ENCODE measurements around the gene ZNF483. TPM values are rescaled to one million over a fixed set of nuclear protein-coding genes. Genes with fewer than 3 reads are reported as not detected.

ZNF483 gene
- total RNA-seq, 2 donors from 2014 or later, result 20.9 to 21.0 TPM

DNA sequence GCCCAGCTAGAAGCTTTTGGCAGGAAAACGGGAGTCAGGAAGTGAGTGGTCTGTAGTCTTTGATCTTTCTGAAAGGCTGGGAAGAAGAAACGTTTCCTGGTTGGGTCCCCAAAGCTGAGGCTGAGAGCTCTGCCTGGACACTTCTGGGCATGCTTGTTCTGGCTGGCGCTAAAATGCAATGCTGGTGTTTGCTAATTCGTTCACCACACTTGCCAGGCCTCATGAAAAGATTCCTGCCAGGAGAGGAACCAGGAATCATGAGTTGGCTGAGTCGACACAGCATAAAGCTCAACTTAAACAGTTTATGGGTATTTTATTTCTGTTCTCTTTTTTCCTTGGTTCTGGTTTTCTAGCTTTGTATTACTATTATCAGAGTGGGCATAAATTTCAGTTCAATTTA, 85.2 kb downstream of the ZNF483 start:
- H3K27ac Mint-ChIP-seq, result no peak overlapping the region

DNA sequence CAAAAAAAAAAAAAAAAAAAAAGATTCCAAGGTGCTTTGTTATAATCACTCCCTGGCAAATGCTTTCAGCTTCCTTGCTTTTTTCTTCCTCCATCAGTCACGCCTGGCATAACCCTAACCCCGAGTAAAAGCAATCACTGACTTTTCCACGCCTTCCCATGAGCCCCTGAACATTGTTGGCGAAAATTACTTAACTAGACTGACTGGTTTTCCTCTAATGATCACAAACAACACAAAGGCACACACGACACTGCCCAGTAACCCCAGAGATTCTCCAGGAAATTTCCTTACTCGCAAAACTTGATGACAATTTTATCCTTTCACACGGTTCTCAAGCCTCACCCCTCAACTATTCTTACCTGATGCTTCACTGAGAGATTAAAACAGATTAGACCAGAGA, 85.9 kb downstream of the ZNF483 start:
- Histone ChIP-seq H3K27me3 (ENCODE audit: control insufficient read depth, insufficient read depth, low read length, poor library complexity, severe bottlenecking) (no peaks in the 10 kb centered on the region), H3K9ac (ENCODE audit: extremely low read depth, low read length, poor library complexity, severe bottlenecking) (no peak overlapping the region), H3K9me3 (ENCODE audit: control insufficient read depth, low read length) (no peaks in the 10 kb centered on the region), H3K4me1 (ENCODE audit: control insufficient read depth, insufficient read depth, low read length) (no peaks in the 10 kb centered on the region), H3K27ac (ENCODE audit: low read depth, low read length) (no peak overlapping the region), H3K4me3 (ENCODE audit: low read length) (no peak overlapping the region), H3K36me3 (ENCODE audit: control insufficient read depth, insufficient read depth, low read length) (no peaks in the 10 kb centered on the region)
- Mint-ChIP-seq H3K4me3 (no peak overlapping the region), H3K9me3 (no peaks in the 10 kb centered on the region), H3K27ac (no peak overlapping the region), H3K4me1 (peaks cover 9% of the 10 kb centered on the region), H3K36me3 (ENCODE audit: low read depth) (no peaks in the 10 kb centered on the region), H3K27me3 (ENCODE audit: insufficient read depth) (peaks cover 5% of the 10 kb centered on the region)
- DNase-seq, result no peak
- TF ChIP-seq, protein P1, sequence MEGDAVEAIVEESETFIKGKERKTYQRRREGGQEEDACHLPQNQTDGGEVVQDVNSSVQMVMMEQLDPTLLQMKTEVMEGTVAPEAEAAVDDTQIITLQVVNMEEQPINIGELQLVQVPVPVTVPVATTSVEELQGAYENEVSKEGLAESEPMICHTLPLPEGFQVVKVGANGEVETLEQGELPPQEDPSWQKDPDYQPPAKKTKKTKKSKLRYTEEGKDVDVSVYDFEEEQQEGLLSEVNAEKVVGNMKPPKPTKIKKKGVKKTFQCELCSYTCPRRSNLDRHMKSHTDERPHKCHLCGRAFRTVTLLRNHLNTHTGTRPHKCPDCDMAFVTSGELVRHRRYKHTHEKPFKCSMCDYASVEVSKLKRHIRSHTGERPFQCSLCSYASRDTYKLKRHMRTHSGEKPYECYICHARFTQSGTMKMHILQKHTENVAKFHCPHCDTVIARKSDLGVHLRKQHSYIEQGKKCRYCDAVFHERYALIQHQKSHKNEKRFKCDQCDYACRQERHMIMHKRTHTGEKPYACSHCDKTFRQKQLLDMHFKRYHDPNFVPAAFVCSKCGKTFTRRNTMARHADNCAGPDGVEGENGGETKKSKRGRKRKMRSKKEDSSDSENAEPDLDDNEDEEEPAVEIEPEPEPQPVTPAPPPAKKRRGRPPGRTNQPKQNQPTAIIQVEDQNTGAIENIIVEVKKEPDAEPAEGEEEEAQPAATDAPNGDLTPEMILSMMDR (conservative IDR thresholded peaks at IDR 0.05), result no peak
- WGBS, 2 experiments (ENCODE audit: insufficient coverage in 1 of 2, insufficient read length in 1 of 2), result 88 to 95% methylated on average over 7 of the region's 7 CpGs

More for the DNA sequence above, 85.2 kb downstream of the ZNF483 start:
- Histone ChIP-seq H3K27ac (ENCODE audit: low read depth, low read length) (no peak overlapping the region), H3K27me3 (ENCODE audit: control insufficient read depth, insufficient read depth, low read length, poor library complexity, severe bottlenecking) (no peaks in the 10 kb centered on the region), H3K4me1 (ENCODE audit: control insufficient read depth, insufficient read depth, low read length) (no peaks in the 10 kb centered on the region), H3K36me3 (ENCODE audit: control insufficient read depth, insufficient read depth, low read length) (no peaks in the 10 kb centered on the region), H3K9me3 (ENCODE audit: control insufficient read depth, low read length) (no peaks in the 10 kb centered on the region), H3K9ac (ENCODE audit: extremely low read depth, low read length, poor library complexity, severe bottlenecking) (no peak overlapping the region), H3K4me3 (ENCODE audit: low read length) (no peak overlapping the region)
- Mint-ChIP-seq H3K27me3 (ENCODE audit: insufficient read depth) (peaks cover 5% of the 10 kb centered on the region), H3K4me1 (peaks cover 12% of the 10 kb centered on the region), H3K36me3 (ENCODE audit: low read depth) (no peaks in the 10 kb centered on the region), H3K4me3 (no peak overlapping the region), H3K9me3 (no peaks in the 10 kb centered on the region)
- TF ChIP-seq, protein P1 (conservative IDR thresholded peaks at IDR 0.05), result no peak
- no peak for DNase-seq
- 80 to 85% methylated on average over 3 to 5 of the region's 5 CpGs for WGBS, 2 experiments (ENCODE audit: insufficient coverage in 1 of 2, insufficient read length in 1 of 2)

DNA sequence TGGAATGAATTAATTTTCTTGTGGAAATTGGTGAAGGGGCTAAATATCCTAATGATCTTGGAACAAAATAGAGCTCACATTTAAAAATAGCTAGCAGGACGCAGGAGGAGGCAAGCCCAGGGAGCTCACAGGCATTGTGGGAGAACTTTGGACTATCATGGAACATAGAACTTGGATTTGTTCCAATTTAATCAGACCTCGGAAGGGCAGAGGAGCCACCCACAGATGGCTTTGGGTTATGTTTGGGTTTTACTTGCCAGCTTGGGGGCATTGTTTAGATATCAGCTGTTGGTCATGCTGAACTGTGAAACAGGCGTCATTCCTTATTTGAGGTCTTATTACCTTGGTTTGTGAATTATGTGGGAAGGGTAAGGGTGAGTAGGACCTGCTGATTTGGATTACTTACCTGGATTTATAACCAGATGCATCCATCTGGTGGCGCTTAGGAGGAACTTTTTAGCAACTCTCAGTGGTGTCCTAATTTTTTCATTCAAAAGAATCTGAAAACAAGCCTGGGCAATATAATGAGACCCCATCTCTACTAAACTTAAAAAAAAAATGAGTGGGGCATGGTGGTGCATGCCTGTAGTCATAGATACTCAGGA, 88.6 kb downstream of the ZNF483 start:
- no peak overlapping the region for H3K27ac Mint-ChIP-seq
- H3K9me3 ChIP-seq (ENCODE audit: control insufficient read depth, low read length), result no peaks in the 10 kb centered on the region
- no peak overlapping the region for H3K9ac ChIP-seq (ENCODE audit: extremely low read depth, low read length, poor library complexity, severe bottlenecking)
- H3K36me3 ChIP-seq (ENCODE audit: control insufficient read depth, insufficient read depth, low read length), result no peaks in the 10 kb centered on the region
- H3K4me3 ChIP-seq (ENCODE audit: low read length), result no peak overlapping the region
- 66 to 100% methylated on average over 3 to 4 of the region's 4 CpGs for WGBS, 2 experiments (ENCODE audit: insufficient coverage in 1 of 2, insufficient read length in 1 of 2)
- peaks cover 13% of the 10 kb centered on the region for H3K9me3 Mint-ChIP-seq
- H3K27me3 Mint-ChIP-seq (ENCODE audit: insufficient read depth), result peaks cover 5% of the 10 kb centered on the region
- H3K4me1 Mint-ChIP-seq, result peaks cover 16% of the 10 kb centered on the region
- H3K4me3 Mint-ChIP-seq, result no peak overlapping the region
- no peaks in the 10 kb centered on the region for H3K36me3 Mint-ChIP-seq (ENCODE audit: low read depth)
- TF ChIP-seq, protein P1 (conservative IDR thresholded peaks at IDR 0.05), result peak; percentile 39
- no peak for DNase-seq
- H3K27me3 ChIP-seq (ENCODE audit: control insufficient read depth, insufficient read depth, low read length, poor library complexity, severe bottlenecking), result no peaks in the 10 kb centered on the region
- H3K27ac ChIP-seq (ENCODE audit: low read depth, low read length), result no peak overlapping the region
- no peaks in the 10 kb centered on the region for H3K4me1 ChIP-seq (ENCODE audit: control insufficient read depth, insufficient read depth, low read length)
